SU-DHL-6 (cell line): ENCODE measurements around the gene BCL6.

Source experiments
- H2AFZ ChIP-seq: fragments of 200-600 bp; sonication (generic); 2 replicates; pipeline ENCODE4 v1.6.1; 2014; ENCODE audit warnings: low read depth, mild to moderate bottlenecking, moderate library complexity, mixed read lengths, antibody characterized with exemption, low read length; ENCODE audit not compliant: severe bottlenecking
- H3F3A ChIP-seq: fragments of 200-600 bp; shearing (Covaris generic); 2 replicates; pipeline ENCODE4 v1.6.0; 2016; ENCODE audit warnings: antibody characterized with exemption, mild to moderate bottlenecking; ENCODE audit not compliant: insufficient read depth
- H3K27ac ChIP-seq: fragments of 200-600 bp; sonication (generic); 2 replicates; pipeline ENCODE4 v1.5.1; 2016; ENCODE audit warnings: low read depth, mild to moderate bottlenecking, low read length, moderate library complexity, mixed read lengths
- H3K27me3 ChIP-seq: fragments of 200-600 bp; sonication (generic), shearing (Covaris generic); 2 replicates; pipeline ENCODE4 v1.6.0; 2014; ENCODE audit warnings: mild to moderate bottlenecking, low read length
- H3K36me3 ChIP-seq: fragments of 200-600 bp; sonication (generic); 2 replicates; pipeline ENCODE4 v1.6.1; 2014; ENCODE audit warnings: mild to moderate bottlenecking, low read length, mixed read lengths
- H3K4me2 ChIP-seq: fragments of 300-600, 200-600 bp; shearing (Covaris generic), sonication (generic); 2 replicates; pipeline ENCODE4 v1.6.0; 2014; ENCODE audit warnings: low read length, low read depth, mild to moderate bottlenecking; ENCODE audit not compliant: poor library complexity, severe bottlenecking
- H3K4me3 ChIP-seq: fragments of 200-600 bp; sonication (generic); 2 replicates; pipeline ENCODE4 v1.5.1; 2014; ENCODE audit warnings: antibody characterized with exemption, low read length, mild to moderate bottlenecking, mixed read lengths; ENCODE audit not compliant: insufficient read depth, poor library complexity, severe bottlenecking
- H3K79me2 ChIP-seq: fragments of 200-600 bp; sonication (generic); 2 replicates; pipeline ENCODE4 v1.6.1; 2014; ENCODE audit warnings: mild to moderate bottlenecking, low read length, moderate library complexity; ENCODE audit not compliant: insufficient read depth
- H3K9ac ChIP-seq: fragments of 200-600 bp; sonication (generic); 2 replicates; pipeline ENCODE4 v1.7.0; 2014; ENCODE audit warnings: mild to moderate bottlenecking, low read length
- H3K9me2 ChIP-seq: fragments of 200-600 bp; sonication (generic); replicated peaks from 2 replicates; pipeline ENCODE4 v1.6.1; 2014; ENCODE audit warnings: low read length; ENCODE audit not compliant: insufficient read depth
- H3K9me3 ChIP-seq: fragments of 200-600 bp; sonication (generic); 2 replicates; pipeline ENCODE4 v1.6.1; 2014; ENCODE audit warnings: low read length, mixed read lengths; ENCODE audit not compliant: insufficient read depth
- H4K20me1 ChIP-seq: fragments of 200-600 bp; sonication (generic); 2 replicates; pipeline ENCODE4 v1.6.1; 2014; ENCODE audit warnings: low read depth, mild to moderate bottlenecking, antibody characterized with exemption, low read length, moderate library complexity, mixed read lengths
- CTCF ChIP-seq: fragments of 200-600 bp; sonication (generic); IDR thresholded peaks from one replicate; pipeline ENCODE4 v1.5.1; 2017; ENCODE audit warnings: antibody characterized with exemption, mild to moderate bottlenecking, low read length, moderate library complexity; ENCODE audit not compliant: insufficient read depth, poor library complexity, severe bottlenecking
- EZH2phosphoT487 ChIP-seq: fragments of 200-600 bp; sonication (generic), shearing (Covaris generic); conservative IDR thresholded peaks from 2 replicates; pipeline ENCODE4 v1.6.1; 2018; ENCODE audit warnings: mild to moderate bottlenecking, antibody characterized with exemption, low read length, moderate library complexity, mixed read lengths

BCL6 gene

GRCh38 chr3:187700249-187700648 is 45.0 kb downstream of the BCL6 start:
- Histone ChIP-seq H4K20me1 (no peaks in the 10 kb centered on the region), H3K9me3 (no peaks in the 10 kb centered on the region), H3K36me3 (no peaks in the 10 kb centered on the region), H3K27me3 (no peaks in the 10 kb centered on the region), H3K4me2 (no peak overlapping the region), H3K4me3 (no peak overlapping the region), H3F3A (no peaks in the 10 kb centered on the region), H3K27ac (no peak overlapping the region), H2AFZ (no peak overlapping the region), H3K9me2 (no peaks in the 10 kb centered on the region), H3K79me2 (no peaks in the 10 kb centered on the region), H3K9ac (no peak overlapping the region)
- no peak for TF ChIP-seq CTCF
- no peak for TF ChIP-seq EZH2phosphoT487

- TF ChIP-seq CTCF (no peak), EZH2phosphoT487 (no peak)
- Histone ChIP-seq H3K9ac (no peak overlapping the region), H3K4me3 (no peak overlapping the region), H3K9me3 (no peaks in the 10 kb centered on the region), H3K79me2 (no peaks in the 10 kb centered on the region), H3K27ac (no peak overlapping the region), H3K4me2 (no peak overlapping the region), H3K36me3 (no peaks in the 10 kb centered on the region), H3K9me2 (no peaks in the 10 kb centered on the region), H3F3A (no peaks in the 10 kb centered on the region), H4K20me1 (no peaks in the 10 kb centered on the region), H2AFZ (no peak overlapping the region), H3K27me3 (no peaks in the 10 kb centered on the region)
Observed at GRCh38 chr3:187698499-187699399, 46.5 kb downstream of the BCL6 start.

DNA sequence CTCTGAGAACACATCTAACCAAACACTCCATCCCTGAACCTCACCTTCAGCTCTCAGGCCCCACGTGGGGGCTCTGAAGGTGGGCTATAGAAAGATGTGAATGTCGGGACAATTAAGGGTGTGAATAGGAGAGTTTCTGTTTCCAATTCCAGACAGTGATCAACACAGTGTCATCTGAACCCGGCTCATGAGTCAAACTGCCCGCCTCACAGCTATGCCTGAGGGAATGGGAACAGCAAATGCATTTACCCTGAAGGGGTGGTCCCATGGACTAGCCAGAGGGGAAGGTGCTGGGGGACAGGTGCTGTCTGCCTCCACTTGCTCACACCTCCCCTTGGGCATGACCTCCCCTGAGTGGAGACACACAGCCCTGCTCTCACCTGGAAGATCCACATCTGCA is 49.2 kb downstream of the BCL6 start:
- Histone ChIP-seq H3K36me3 (no peaks in the 10 kb centered on the region), H3K27me3 (no peaks in the 10 kb centered on the region)

More for the DNA sequence above, 49.2 kb downstream of the BCL6 start:
- H3F3A ChIP-seq = no peaks in the 10 kb centered on the region
- H3K79me2 ChIP-seq = no peaks in the 10 kb centered on the region
- no peak overlapping the region for H3K4me2 ChIP-seq
- TF ChIP-seq EZH2phosphoT487 = no peak
- TF ChIP-seq CTCF = no peak
- H3K4me3 ChIP-seq = no peak overlapping the region
- H3K27ac ChIP-seq = no peak overlapping the region
- no peak overlapping the region for H2AFZ ChIP-seq
- no peaks in the 10 kb centered on the region for H3K9me2 ChIP-seq
- no peaks in the 10 kb centered on the region for H3K9me3 ChIP-seq
- no peaks in the 10 kb centered on the region for H4K20me1 ChIP-seq
- no peak overlapping the region for H3K9ac ChIP-seq
